ENCODE results near the gene TBX4.

TBX4 gene

DNA sequence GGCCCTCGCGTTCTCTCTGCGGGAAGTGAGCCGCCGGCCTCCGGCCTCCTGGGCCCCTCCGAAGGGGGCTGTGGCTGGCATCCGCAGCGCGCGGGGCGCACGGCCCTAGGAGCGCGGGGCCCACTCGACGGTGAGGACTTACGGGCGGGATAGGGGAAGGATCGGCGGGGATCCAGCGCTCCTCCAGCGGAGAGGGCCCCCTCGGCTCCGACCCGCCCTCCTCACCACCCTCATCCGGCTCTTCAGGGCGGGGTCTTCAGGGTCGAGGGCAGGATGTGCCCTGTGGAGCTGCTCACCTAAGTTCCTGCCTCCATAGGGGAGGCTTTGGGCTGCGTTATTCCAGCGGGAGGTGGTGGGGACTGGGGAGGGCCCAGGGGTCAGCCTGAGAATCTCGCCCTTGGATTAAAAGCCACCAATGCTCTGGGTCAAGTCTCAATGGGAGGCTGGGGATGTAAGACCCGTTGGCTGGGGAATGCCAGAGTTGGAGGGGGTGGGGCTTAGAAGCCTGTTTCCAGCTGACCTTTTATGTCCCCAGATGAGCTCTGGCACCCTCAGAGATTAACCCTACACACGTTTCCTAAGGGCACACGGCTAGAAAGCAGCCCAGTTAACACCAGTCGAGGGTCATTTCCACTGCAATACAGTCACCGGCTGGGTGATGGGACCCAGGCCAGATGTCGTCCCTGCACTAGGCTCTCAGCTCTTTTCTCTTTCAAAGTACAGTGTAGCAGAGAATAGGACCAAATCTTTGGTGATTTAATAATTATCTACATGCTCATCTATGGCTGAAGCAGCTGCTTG, 39.2 kb upstream of the TBX4 start:
- DNase-seq (ENCODE audit: low read depth): no peak

DNA sequence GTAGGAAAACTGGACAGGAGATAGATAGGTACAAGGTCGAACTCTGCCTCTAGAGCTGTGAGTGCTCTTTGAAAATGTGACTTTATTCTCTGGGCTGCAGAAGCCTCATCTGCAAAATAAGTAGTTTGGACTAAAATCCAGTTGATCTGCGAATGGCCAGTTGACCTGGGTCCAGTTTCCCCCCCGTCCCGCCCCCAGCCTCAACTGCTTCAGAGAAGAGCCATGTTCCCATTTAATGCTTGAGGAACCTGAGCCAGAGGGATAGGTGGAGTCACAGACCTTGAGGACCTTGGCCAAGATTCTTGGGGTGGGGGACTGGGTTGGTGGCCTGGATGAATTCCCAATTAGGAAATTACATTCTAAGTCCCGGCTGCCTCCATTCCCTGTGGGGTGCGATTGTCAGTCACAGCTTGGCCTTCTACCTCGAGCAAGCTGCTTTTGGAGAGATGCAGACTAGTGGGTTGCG, 38.5 kb upstream of the TBX4 start:
- no peak for DNase-seq (ENCODE audit: low read depth)

DNA sequence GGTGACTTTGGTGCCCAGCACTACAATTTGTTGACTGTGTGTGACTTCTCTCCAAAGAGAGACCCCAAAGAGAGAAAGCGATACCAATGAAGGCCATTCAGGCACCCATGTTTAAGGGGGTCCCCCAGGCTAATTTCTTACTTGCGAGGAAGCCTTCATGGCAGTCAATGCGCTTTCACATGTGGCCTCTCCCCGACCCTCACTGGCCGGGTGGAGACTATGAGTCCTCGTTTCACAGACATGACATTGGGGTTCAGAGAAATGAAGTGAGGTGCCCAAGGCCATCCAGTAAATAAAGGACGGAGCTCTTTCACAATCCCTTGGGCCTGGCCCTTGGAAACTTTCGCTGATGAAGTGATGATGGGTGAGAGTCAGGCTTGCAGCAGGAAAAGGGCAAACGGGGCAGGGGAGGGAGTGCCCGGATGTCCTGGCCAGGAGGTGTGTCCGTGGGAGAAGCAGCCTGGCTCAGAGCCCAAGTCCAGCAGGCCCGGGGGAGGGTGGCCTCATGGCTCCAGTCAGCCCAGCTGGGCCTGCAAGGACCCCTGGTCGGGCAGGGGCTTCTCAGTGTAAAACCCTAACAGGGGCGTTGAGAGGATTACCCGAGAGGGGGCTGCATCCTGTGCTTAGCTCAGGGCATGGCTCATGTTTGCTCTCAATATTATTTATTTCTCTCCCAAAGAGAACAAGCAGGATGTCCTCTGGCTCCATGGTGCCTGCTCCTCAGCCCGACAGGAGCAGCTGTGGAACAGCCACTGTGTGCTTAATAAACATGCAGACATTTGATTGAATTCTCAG, 37.9 kb upstream of the TBX4 start:
- no peak for DNase-seq (ENCODE audit: low read depth)

DNA sequence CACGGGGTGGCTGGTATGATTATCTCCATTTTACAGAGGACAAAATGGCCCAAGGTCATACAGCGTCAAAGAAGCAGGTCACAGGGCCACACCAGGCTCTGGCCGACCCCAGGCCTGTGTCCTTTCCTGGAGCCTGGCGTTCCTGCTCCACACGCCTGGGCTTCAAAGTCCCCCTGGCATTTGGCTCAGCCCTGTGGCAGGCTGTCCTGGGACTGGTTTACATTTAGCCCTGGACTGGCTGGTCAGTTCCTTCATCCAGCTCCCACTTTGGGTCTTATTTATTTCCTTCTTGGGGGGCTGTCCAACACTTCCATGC, 37.3 kb upstream of the TBX4 start:
- no peak for DNase-seq (ENCODE audit: low read depth)

DNA sequence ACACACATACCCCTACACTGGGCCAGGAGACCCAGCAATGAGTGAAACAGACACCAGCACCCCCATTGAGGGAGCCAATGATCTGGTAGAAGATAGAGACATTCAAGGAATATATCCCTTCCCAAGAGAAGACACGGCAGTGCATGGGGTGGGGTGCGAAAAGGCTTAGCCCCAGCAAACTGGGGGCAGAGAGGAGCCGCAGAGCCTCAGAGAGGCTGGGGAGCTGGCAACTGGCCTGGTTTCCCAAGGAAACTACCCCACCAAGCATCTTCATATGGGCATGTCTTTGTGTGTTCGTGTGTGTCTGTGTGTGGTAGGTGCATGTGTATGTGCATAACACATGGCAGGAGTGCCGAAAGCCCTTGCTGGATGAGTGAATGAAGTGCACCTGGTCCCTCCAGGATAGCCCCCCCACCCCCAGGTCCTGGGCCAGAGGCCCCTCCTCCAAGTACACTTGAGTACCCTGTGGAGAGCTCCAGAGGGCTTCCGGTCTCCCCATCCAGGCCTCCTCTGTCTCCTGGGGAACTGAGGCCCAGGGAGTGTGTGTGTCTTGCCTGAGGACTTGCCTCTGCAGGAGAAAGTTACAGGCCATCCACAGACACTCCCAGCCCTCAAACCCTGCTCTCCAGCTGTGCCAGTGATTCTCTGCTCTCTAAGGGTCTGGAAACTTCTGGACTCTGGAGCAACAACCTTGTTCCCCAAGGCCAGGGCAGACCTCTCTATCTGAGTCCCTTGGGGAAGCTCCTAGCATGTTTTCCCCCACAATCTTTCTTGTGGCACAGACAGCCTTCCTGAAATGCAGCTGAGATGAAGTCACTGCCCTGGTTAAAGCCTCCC, 36.6 kb upstream of the TBX4 start:
- DNase-seq (ENCODE audit: low read depth): no peak

DNA sequence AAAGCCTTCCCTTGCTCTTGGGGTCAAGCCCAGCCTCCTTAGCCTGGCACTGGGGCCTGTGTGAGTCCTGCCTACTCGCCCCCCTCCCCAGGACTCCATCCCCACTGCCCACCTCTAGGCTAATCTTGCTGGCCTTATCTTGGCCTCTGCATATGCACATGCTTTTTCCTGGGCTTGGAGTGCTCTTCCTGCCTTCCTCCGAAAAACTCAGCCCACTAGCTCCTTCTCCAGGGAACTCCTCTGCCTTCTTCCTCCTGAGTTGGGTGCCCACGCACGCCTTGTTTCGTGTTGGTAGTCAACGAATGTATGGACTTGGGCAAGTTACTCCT, 36.0 kb upstream of the TBX4 start:
- DNase-seq (ENCODE audit: low read depth): no peak

DNA sequence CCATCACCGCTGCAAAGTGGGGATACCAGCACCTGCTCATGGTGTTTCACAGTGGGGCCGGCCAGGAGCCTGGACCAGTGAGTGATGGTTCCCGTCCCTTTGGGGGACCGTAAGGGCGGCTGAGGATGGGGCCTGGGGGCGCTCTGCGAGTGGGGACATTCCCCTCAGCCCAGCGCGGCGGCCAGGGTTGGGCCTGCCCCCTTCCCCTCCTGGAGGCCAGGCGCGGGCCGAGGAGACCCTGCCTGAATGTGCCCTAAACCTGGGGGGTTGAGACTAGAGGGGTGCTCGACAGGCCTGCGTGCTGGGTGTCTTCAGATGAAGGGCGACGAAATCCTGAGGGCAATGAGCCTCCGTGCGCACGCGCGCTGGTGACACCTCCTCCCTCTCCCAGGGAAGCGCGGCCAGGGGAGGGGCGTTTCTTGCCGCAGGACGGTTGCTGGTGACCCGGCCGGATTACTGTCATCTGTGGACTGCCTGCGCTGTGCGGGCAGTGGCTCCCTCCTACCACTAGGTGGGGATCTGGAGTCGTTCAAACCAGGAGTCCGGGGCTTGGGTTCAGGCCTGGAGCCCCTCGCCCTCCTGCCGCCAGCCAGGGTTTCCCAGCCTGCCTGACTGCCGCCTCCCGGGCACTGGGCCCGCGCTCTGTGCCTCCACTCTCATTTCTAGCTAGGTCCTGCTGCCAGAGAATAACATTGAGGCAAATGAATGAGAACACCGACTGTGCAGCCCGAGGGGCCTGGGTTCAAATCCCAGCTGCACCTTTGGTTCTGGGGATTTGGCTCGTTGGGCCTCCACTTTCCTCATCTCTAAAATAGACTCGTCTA, 35.5 kb upstream of the TBX4 start:
- DNase-seq (ENCODE audit: low read depth): peak; percentile 29

DNA sequence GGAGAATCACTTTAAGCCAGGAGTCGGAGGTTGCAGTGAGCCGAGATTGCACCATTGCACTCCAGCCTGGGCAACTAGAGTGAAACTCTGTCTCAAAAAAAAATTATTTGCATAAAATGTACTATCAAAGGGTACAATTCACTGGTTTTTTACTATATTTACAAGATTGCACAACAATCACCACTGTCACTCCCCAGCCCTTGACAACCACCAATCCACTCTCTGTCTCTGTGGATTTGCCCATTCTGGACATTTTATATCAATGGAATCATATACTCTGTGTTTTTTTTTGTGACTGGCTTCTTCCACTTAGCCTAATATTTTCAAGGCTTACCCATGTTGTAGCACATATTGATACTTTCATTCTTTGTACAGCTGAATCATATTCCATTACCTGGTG, 33.8 kb upstream of the TBX4 start:
- DNase-seq (ENCODE audit: low read depth): no peak

DNA sequence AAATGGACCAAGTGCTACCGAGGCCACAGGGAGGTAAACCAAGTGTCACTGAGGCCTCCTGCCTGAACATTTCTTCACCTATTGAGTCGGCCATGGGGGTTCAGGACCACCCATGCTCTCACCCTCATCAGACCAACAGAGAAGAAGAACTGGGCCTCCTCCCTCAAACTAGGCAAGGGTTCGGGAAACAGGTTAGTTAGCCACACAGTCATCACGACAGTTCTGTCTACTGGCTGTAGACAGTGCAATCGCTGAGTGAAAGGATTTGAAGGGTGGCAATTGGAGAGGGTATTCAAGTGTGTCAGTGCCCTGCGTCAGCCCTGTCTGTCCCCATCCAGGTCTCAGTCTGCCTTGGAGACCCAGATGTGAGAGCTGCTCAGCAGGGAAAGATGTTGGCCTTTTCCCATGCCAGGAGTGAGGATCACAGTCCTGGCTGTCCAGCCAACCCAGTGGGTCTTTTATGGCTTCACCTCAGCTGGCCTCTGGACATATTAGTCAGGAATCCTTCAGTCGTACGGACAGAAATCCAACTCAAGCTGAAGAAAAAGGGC, 32.7 kb upstream of the TBX4 start:
- no peak for DNase-seq (ENCODE audit: low read depth)

DNA sequence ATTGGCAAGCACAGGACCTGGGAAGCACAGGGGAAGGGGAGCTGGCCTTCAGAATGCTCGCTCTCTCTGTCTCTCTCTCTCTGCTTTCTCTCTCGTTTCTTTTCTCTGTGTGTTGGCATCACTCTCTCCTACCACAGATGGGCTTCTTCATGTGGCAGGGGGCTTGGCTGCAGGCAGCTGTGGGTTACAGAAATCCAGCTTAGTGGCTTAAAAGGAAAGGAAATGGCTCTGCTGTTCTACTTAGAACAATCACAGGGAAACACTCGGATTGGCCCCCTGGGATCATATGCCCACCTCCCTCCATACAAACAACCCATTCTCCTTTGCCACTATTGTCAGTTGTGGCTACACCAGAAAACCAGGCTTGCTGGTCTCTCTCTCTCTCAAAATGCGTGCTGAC, 32.2 kb upstream of the TBX4 start:
- DNase-seq (ENCODE audit: low read depth): no peak

DNA sequence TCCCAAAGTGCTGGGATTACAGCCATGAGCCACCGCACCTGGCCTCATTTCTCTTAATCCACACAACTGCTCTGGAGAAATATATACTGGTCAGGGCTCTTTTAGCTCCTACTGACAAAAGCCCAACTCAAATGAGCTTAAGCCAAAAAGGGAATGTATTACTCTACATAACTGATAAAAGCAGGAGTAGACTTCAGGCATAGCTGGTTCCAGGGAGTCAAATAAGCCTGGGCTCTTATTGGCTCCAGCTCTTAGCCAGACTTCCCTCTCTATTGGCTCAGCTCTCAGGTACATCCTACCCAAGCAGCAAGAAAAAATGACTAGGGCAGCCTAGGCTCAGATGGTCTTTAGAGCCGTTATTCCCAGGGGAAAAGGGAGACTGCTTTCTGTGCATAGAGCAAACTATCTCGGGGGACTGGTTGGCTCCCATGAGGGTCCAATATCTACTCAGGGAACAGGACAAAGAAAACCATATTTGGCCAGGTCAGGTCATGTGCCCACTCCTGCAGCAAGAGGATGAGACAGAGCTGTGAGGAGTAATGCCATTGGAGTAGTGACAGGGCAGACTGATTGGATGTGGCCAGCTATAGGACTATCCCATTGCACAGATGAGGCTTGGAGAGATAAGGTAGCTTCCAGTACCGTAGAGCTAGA, 31.4 kb upstream of the TBX4 start:
- DNase-seq (ENCODE audit: low read depth): no peak

DNA sequence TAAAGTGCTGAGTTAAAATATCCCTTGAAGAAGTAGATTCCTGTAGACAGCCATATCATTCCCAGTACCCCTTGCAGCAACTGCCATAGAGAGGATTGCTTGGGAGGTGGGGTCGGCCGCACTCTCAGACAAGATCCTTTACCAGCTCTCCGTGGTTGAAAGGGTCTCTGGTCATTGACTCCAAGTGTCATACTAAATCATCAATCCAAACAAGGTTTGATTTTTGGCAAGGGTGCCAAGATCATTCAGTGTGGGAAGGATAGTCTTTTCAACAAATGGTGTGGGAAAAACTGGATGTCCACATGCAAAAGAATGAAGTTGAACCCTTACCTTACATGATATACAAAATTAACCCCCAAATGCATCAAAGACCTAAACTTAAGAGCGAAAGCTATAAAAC, 30.8 kb upstream of the TBX4 start:
- DNase-seq (ENCODE audit: low read depth): no peak

DNA sequence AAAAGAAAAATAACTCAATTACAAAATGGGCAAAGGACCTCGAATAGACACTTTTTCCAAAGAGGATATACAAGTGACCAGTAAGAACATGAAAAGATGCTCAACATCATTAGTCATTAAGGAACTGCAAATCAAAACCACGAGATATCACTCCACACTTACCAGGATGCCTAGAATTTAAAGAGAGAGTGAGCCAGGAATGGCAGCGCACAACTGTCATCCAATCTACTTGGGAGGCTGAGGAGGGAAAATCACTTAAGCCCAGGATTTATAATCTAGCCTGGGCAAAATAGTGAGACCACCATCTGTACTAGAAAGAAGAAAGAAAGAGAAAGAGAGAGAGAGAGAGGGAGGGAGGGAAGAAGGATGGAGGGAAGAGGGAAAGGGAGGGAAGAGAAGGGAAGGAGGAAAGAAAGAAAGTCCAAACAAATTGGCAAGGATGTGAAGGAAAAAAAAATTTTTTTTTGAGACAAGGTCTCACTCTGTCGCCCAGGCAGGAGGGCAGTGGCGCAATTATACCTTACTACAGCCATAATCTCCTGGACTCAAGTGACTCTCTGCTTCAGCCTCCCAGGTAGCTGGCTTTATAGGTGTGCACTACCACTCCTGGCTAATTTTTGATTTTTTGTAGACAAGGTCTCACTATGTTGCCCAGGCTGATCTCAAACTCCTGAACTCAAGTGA, 30.0 kb upstream of the TBX4 start:
- DNase-seq (ENCODE audit: low read depth): no peak

DNA sequence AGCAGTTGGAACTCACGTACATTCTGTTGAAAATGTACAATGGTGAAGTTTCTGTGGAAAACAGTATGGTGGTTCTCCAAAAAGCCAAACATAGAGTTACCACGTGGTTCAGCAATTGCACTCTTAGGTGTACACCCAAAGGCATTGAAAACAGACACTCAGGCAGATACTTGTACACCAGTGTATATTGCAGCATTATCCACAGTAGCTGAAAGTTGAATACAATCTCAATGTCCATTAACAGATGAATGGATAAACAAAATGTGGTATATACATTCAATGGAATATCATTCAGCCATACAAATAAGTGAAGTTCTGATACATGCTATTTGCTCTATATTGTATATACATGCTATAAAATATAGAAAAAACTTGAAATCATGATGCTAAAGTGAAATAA, 29.4 kb upstream of the TBX4 start:
- DNase-seq (ENCODE audit: low read depth): no peak

DNA sequence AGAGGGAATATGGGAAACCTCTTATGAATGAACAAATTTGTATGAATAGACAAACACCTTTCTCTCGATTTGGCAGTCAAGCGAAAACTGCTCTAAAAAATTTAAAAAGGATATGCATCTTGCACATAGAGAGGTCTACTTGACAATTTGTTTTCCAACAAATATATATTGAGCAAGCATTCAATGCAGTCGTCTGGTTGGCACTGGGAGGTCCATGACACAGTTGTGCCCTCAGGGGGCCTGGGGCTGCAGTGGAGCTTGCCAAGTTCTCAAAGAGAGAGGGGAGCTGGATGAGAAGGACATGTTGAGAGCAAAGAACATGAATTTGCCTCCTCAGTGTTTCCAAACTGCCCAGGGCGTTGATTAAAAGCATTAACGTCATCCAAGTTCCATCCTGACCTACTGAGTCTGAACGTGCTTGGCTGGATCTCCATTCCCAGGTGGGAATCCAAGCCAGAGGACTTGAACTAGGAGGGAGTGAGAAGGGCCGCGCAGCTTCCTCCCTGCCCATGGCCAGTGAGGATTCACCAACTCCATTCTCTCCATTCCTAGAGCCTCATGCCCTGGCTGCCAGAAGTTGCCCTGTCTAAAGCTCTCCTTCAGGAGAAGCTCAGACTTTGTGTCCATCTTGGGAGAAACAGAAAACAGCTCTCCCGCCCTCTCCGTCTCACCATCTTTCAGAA, 28.1 kb upstream of the TBX4 start:
- no peak for DNase-seq (ENCODE audit: low read depth)

DNA sequence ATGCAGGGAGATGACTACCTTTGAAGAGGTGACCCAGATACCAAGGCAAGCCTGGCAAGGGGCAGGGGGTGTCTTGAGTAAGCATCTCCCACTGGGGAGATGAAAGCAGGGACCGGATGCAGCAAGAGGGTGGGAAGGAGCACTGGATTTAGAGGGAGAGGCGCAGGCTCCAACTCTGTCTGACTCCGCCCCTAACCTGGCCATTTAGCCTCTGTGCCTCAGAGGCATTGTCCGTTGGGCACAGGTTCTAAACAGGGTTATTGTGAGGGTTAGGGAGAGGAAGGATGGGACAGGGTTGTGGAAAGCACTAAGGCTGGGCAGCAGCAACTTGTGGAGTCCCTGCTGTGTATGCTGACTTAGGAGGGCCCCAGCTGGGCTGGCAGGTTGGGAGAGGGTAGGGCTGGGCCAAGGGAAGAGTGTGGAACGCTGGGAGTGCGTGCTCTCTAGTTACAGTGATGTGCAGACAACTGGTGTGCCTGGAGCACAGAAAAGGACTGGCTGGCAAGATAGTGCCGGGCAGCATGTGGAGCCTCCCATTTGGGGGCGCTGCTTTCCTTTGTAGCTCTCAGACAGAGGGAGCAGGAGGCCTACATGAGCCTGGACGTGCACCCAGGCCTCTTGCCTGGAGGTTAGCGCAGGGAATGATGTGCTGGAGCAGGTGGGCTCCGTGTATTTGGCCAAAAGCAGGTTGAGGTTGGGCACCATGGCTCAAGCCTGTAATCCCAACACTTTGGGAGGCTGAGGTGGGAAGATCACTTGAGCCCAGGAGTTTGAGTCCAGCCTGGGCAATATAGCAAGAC, 26.3 kb upstream of the TBX4 start:
- no peak for DNase-seq (ENCODE audit: low read depth)

DNA sequence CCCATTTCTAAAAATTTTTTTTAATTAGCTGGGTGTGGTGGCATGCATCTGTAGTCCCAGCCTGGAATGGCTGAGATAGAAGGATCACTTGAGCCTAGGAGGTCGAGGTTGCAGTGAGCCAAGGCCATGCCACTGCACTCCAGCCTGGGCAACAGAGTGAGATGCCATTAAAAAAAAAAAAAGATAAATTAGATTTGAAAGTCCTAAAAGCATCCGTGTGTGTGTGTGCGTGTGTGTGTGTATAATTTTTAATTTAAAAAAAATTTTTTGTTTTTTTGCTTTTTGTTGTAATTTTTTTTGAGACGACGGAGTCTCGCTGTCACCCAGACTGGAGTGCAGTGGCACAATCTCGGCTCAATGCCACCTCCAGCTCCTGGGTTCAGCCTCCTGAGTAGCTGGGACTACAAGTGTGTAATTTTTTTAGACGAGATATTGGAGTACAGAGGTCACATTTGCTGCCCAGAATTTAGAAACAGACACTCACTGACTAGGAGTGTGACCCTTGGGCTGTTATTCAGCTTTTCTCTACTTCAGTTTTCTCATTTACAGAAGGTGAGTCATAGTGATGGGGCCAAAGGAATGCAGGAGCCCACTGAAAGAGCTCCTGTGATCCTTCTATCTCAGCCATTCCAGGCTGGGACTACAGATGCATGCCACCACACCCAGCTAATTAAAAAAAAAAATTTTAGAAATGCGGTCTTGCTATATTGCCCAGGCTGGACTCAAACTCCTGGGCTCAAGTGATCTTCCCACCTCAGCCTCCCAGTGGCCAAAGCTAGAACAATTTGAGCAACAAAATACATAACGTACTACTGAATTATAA, 25.5 kb upstream of the TBX4 start:
- DNase-seq (ENCODE audit: low read depth): no peak

DNA sequence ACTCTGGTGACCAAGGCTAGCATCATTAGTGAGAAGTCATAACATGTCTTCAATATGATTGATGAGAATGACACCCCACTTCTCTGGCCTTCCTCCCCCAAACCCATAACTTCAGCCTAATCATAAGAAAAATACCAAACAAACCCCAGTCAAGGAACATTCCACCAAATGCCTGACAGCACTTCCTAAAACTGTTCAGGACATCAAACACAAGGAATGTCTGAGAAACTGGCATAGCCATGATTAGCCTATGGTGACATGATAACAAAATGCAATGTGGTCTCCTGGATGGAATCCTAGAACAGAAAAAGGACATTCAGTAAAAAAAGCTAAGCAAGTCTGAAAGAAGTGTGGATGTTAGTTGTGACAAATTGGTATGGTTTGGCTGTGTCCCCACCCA, 24.7 kb upstream of the TBX4 start:
- DNase-seq (ENCODE audit: low read depth): no peak
